Measurements from ENCODE around the gene KDM6A.
"Not testable (repeated sequence)": the region's sequence is repeated elsewhere in the genome, so short reads cannot be mapped to it uniquely, and the experiment has no call there.

Gene KDM6A

GRCh38 chrX:45056428-45057145 lies 183.6 kb downstream of the KDM6A start:
- Histone ChIP-seq H4K91ac (ENCODE audit: low read length) (no peak overlapping the region), H3K9me3 (ENCODE audit: control insufficient read depth, low read length) (no peaks in the 10 kb centered on the region), H3K4ac (ENCODE audit: low read depth in 1 of 2, low read length in 2 of 2) (no peak overlapping the region), H3K14ac (ENCODE audit: low read length in 2 of 2) (no peak overlapping the region), H3K4me3 (ENCODE audit: insufficient read depth in 1 of 2, low read depth in 1 of 2, low read length in 2 of 2) (no peak overlapping the region), H3K27me3 (ENCODE audit: control insufficient read depth in 1 of 2, insufficient read depth in 1 of 2, low read length in 2 of 2) (no peaks in the 10 kb centered on the region), H4K8ac (ENCODE audit: low read length) (no peak overlapping the region), H2AFZ (ENCODE audit: low read depth, low read length) (no peak overlapping the region), H3K79me1 (replicated peaks; ENCODE audit: low read length, poor library complexity, severe bottlenecking) (peaks cover 2% of the 10 kb centered on the region), H3K4me1 (ENCODE audit: control insufficient read depth, insufficient read depth, low read depth, low read length) (no peaks in the 10 kb centered on the region), H3K9ac (ENCODE audit: low read length) (no peak overlapping the region), H3K27ac (ENCODE audit: low read length, poor library complexity, severe bottlenecking) (no peak overlapping the region), H2BK120ac (ENCODE audit: low read depth, low read length) (no peak overlapping the region), H3K36me3 (ENCODE audit: control insufficient read depth in 1 of 2, insufficient read depth in 2 of 2, low read depth in 1 of 2, low read length in 2 of 2) (peaks cover 0 to 79% of the 10 kb centered on the region in 2 experiments), H2AK5ac (ENCODE audit: low read length, severe bottlenecking) (no peak overlapping the region), H2BK5ac (ENCODE audit: low read depth, low read length, poor library complexity, severe bottlenecking) (no peak overlapping the region), H2BK12ac (ENCODE audit: low read length in 2 of 2) (no peak overlapping the region), H3K23ac (ENCODE audit: low read length in 2 of 2) (no peak overlapping the region), H2BK15ac (ENCODE audit: low read depth, poor library complexity, severe bottlenecking) (no peak overlapping the region), H3K18ac (ENCODE audit: low read depth in 1 of 2, low read length in 2 of 2) (no peak overlapping the region), H3K4me2 (ENCODE audit: low read length, poor library complexity, severe bottlenecking) (no peak overlapping the region)
- DNase-seq = no peak
- 93% methylated on average over 2 of the region's 2 CpGs for WGBS

GRCh38 chrX:45059906-45060305 lies 186.9 kb downstream of the KDM6A start:
- H3K9ac ChIP-seq (ENCODE audit: low read length); H3K23ac ChIP-seq (ENCODE audit: low read length in 2 of 2); H3K18ac ChIP-seq (ENCODE audit: low read depth in 1 of 2, low read length in 2 of 2); H2BK15ac ChIP-seq (ENCODE audit: low read depth, poor library complexity, severe bottlenecking); H3K4me1 ChIP-seq (ENCODE audit: control insufficient read depth, insufficient read depth, low read depth, low read length); H3K14ac ChIP-seq (ENCODE audit: low read length in 2 of 2); H3K4me3 ChIP-seq (ENCODE audit: insufficient read depth in 1 of 2, low read depth in 1 of 2, low read length in 2 of 2); H2BK12ac ChIP-seq (ENCODE audit: low read length in 2 of 2); H3K9me3 ChIP-seq (ENCODE audit: control insufficient read depth, low read length); H3K27ac ChIP-seq (ENCODE audit: low read length, poor library complexity, severe bottlenecking); H3K4me2 ChIP-seq (ENCODE audit: low read length, poor library complexity, severe bottlenecking); H3K4ac ChIP-seq (ENCODE audit: low read depth in 1 of 2, low read length in 2 of 2); H3K79me1 ChIP-seq (replicated peaks; ENCODE audit: low read length, poor library complexity, severe bottlenecking); H2AK5ac ChIP-seq (ENCODE audit: low read length, severe bottlenecking); DNase-seq; H2BK5ac ChIP-seq (ENCODE audit: low read depth, low read length, poor library complexity, severe bottlenecking); H4K8ac ChIP-seq (ENCODE audit: low read length); H3K27me3 ChIP-seq (ENCODE audit: control insufficient read depth in 1 of 2, insufficient read depth in 1 of 2, low read length in 2 of 2); H4K91ac ChIP-seq (ENCODE audit: low read length); H2BK120ac ChIP-seq (ENCODE audit: low read depth, low read length); H2AFZ ChIP-seq (ENCODE audit: low read depth, low read length): not testable (repeated sequence)
- peaks cover 4 to 82% of the 10 kb centered on the region in 2 experiments for H3K36me3 ChIP-seq (ENCODE audit: control insufficient read depth in 1 of 2, insufficient read depth in 2 of 2, low read depth in 1 of 2, low read length in 2 of 2)
- no CpG with 5 or more reads among the region's 2 CpGs for WGBS

- Histone ChIP-seq H2BK12ac (ENCODE audit: low read length in 2 of 2) (no peak overlapping the region), H2BK15ac (ENCODE audit: low read depth, poor library complexity, severe bottlenecking) (no peak overlapping the region), H3K4me3 (ENCODE audit: insufficient read depth in 1 of 2, low read depth in 1 of 2, low read length in 2 of 2) (no peak overlapping the region), H3K9me3 (ENCODE audit: control insufficient read depth, low read length) (no peaks in the 10 kb centered on the region), H3K27me3 (ENCODE audit: control insufficient read depth in 1 of 2, insufficient read depth in 1 of 2, low read length in 2 of 2) (no peaks in the 10 kb centered on the region), H3K36me3 (ENCODE audit: control insufficient read depth in 1 of 2, insufficient read depth in 2 of 2, low read depth in 1 of 2, low read length in 2 of 2) (peaks cover 4 to 77% of the 10 kb centered on the region in 2 experiments), H4K8ac (ENCODE audit: low read length) (no peak overlapping the region), H3K9ac (ENCODE audit: low read length) (no peak overlapping the region), H4K91ac (ENCODE audit: low read length) (no peak overlapping the region), H2BK120ac (ENCODE audit: low read depth, low read length) (no peak overlapping the region), H3K14ac (ENCODE audit: low read length in 2 of 2) (no peak overlapping the region), H2AK5ac (ENCODE audit: low read length, severe bottlenecking) (no peak overlapping the region), H3K4ac (ENCODE audit: low read depth in 1 of 2, low read length in 2 of 2) (no peak overlapping the region), H3K27ac (ENCODE audit: low read length, poor library complexity, severe bottlenecking) (no peak overlapping the region), H3K79me1 (replicated peaks; ENCODE audit: low read length, poor library complexity, severe bottlenecking) (peaks cover 5% of the 10 kb centered on the region), H2AFZ (ENCODE audit: low read depth, low read length) (no peak overlapping the region), H3K4me2 (ENCODE audit: low read length, poor library complexity, severe bottlenecking) (no peak overlapping the region), H3K23ac (ENCODE audit: low read length in 2 of 2) (no peak overlapping the region), H3K18ac (ENCODE audit: low read depth in 1 of 2, low read length in 2 of 2) (no peak overlapping the region), H2BK5ac (ENCODE audit: low read depth, low read length, poor library complexity, severe bottlenecking) (no peak overlapping the region), H3K4me1 (ENCODE audit: control insufficient read depth, insufficient read depth, low read depth, low read length) (peaks cover 1% of the 10 kb centered on the region)
- no peak for DNase-seq
- WGBS = 96% methylated on average over 6 of the region's 11 CpGs
Measured at GRCh38 chrX:45063319-45064095, 190.5 kb downstream of the KDM6A start.

DNA sequence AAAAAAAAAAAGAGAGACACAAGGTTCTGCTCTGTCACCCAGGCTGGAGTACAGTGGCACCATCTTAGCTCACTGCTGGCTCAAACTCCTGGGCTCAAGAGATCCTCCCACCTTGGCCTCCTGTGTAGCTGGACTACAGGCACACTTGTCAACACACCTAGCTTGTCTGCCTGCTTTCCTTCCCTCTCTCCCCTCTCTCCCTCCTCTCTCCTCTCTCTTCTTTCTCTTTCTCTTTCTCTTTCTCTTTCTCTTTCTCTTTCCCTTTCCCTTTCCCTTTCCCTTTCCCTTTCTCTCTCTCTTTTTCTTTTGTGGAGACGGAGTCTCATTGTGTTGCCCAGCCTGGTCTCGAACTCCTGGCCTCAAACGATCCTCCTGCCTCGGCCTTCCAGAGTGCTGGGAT lies 195.6 kb downstream of the KDM6A start:
- Histone ChIP-seq H3K23ac (ENCODE audit: low read length in 2 of 2) (no peak overlapping the region), H3K36me3 (ENCODE audit: control insufficient read depth in 1 of 2, insufficient read depth in 2 of 2, low read depth in 1 of 2, low read length in 2 of 2) (peaks cover 5 to 56% of the 10 kb centered on the region in 2 experiments), H3K4me2 (ENCODE audit: low read length, poor library complexity, severe bottlenecking) (no peak overlapping the region), H3K14ac (ENCODE audit: low read length in 2 of 2) (no peak overlapping the region), H2AK5ac (ENCODE audit: low read length, severe bottlenecking) (no peak overlapping the region), H3K79me1 (replicated peaks; ENCODE audit: low read length, poor library complexity, severe bottlenecking) (peaks cover 4% of the 10 kb centered on the region), H3K4ac (ENCODE audit: low read depth in 1 of 2, low read length in 2 of 2) (no peak overlapping the region), H3K18ac (ENCODE audit: low read depth in 1 of 2, low read length in 2 of 2) (no peak overlapping the region), H3K9ac (ENCODE audit: low read length) (no peak overlapping the region), H3K27me3 (ENCODE audit: control insufficient read depth in 1 of 2, insufficient read depth in 1 of 2, low read length in 2 of 2) (no peaks in the 10 kb centered on the region), H2BK5ac (ENCODE audit: low read depth, low read length, poor library complexity, severe bottlenecking) (no peak overlapping the region), H2BK12ac (ENCODE audit: low read length in 2 of 2) (no peak overlapping the region), H3K27ac (ENCODE audit: low read length, poor library complexity, severe bottlenecking) (no peak overlapping the region), H3K9me3 (ENCODE audit: control insufficient read depth, low read length) (no peaks in the 10 kb centered on the region), H4K91ac (ENCODE audit: low read length) (no peak overlapping the region), H2BK120ac (ENCODE audit: low read depth, low read length) (no peak overlapping the region), H4K8ac (ENCODE audit: low read length) (no peak overlapping the region), H3K4me1 (ENCODE audit: control insufficient read depth, insufficient read depth, low read depth, low read length) (no peaks in the 10 kb centered on the region), H2BK15ac (ENCODE audit: low read depth, poor library complexity, severe bottlenecking) (no peak overlapping the region), H2AFZ (ENCODE audit: low read depth, low read length) (no peak overlapping the region), H3K4me3 (ENCODE audit: insufficient read depth in 1 of 2, low read depth in 1 of 2, low read length in 2 of 2) (no peak overlapping the region)
- DNase-seq = peak; percentile 25
- 100% methylated on average over 1 of the region's 4 CpGs for WGBS

All from mesenchymal stem cell (in vitro differentiated cells and primary cell).